Esophagus muscularis mucosa (tissue), 4 donors: ENCODE measurements around the gene NME7. TPM values are rescaled to one million over a fixed set of nuclear protein-coding genes. Genes with fewer than 3 reads are reported as not detected.

Source experiments
- DNase-seq: peaks from one replicate; pipeline ENCODE4 v3.0.0-alpha.2; 2017; ENCODE audit errors: extremely low spot score
- H3K27ac ChIP-seq, 4 donors: fragments of 200-600 bp; sonication (generic); replicated peaks in 1 of 4; 1 replicate in 3 of 4; 2 replicates in 1 of 4; pipeline ENCODE4 v1.5.1; 2016 to 2019; ENCODE audit warnings: mild to moderate bottlenecking in 1 of 4
- H3K27me3 ChIP-seq, 4 donors: fragments of 200-600 bp; sonication (generic); one replicate each; pipeline versions ENCODE4 v1.5.1 to v1.6.0; 2016 to 2019
- H3K36me3 ChIP-seq, 4 donors: fragments of 200-600 bp; sonication (generic); one replicate each; pipeline ENCODE4 v1.5.1; 2016 to 2019
- H3K4me1 ChIP-seq, 4 donors: fragments of 200-600 bp; sonication (generic); one replicate each; pipeline ENCODE4 v1.5.1; 2016 to 2019
- H3K4me3 ChIP-seq, 4 donors: fragments of 200-600 bp; sonication (generic); 1 replicate in 2 of 4; 2 replicates in 2 of 4; pipeline ENCODE4 v1.5.1; 2016 to 2019; ENCODE audit warnings: mild to moderate bottlenecking in 4 of 4, moderate library complexity in 1 of 4
- H3K9me3 ChIP-seq, 4 donors: fragments of 200-600 bp; sonication (generic); 1 replicate in 3 of 4; 2 replicates in 1 of 4; pipeline ENCODE4 v1.5.1; 2016 to 2019
- CTCF ChIP-seq, 3 experiments: fragments of 200-600 bp in 2 of 3; fragments of 450-650 bp in 1 of 3; sonication (generic) in 2 of 3; IDR thresholded peaks; one replicate each; pipeline ENCODE4 v1.5.1; 2017 to 2019; ENCODE audit warnings: antibody characterized with exemption in 3 of 3, mild to moderate bottlenecking in 2 of 3, moderate library complexity in 1 of 3
- EP300 ChIP-seq: sonication (generic); formaldehyde crosslinking; IDR thresholded peaks from one replicate; pipeline ENCODE4 v1.6.1; 2017; ENCODE audit warnings: antibody characterized with exemption
- POLR2A ChIP-seq: fragments of 450-650 bp; IDR thresholded peaks from one replicate; pipeline ENCODE4 v1.6.1; 2017; ENCODE audit warnings: antibody characterized with exemption, moderate library complexity, mild to moderate bottlenecking, low read depth
- POLR2AphosphoS5 ChIP-seq, 2 donors: sonication (generic); formaldehyde crosslinking; IDR thresholded peaks; one replicate each; pipeline ENCODE4 v1.6.1; 2017; ENCODE audit warnings: antibody characterized with exemption in 2 of 2
- WGBS: methylation state at CpG from one replicate; pipeline ENCODE4 v1.1.5; 2018; 5-methylcytosine and 5-hydroxymethylcytosine counted together
- intact Hi-C: fragments of 100-400 bp; cut with DNase I; formaldehyde crosslinking; loops from one replicate; pipeline ENCODE4 v1.15.1; 2023
- total RNA-seq, 4 donors: library from RNA; depleted of rRNA; stranded (reverse); fragments of >200 nt; gene quantifications; one replicate each; pipeline versions ENCODE4 v1.1.0 to v1.2.1, GENCODE V29; 2016

NME7 gene
- total RNA-seq, 4 donors from 2014 or later: 10.2 to 27.8 (median 14.5) TPM

- H3K4me3 ChIP-seq: no peak overlapping the region
- H3K9me3 ChIP-seq: no peaks in the 10 kb centered on the region
- intact Hi-C loops: no loop called here
- peaks cover 16 to 34% (median 27%) of the 10 kb centered on the region in 4 donors for H3K4me1 ChIP-seq
- no peaks in the 10 kb centered on the region for H3K27me3 ChIP-seq
- 96% methylated on average over 2 of the region's 2 CpGs for WGBS
- no peak for DNase-seq
- no peaks in the 10 kb centered on the region for H3K36me3 ChIP-seq
- H3K27ac ChIP-seq: no peak overlapping the region
- TF ChIP-seq EP300: no peak
- no peak for TF ChIP-seq CTCF (IDR thresholded peaks at IDR 0.05)
- no peak for TF ChIP-seq POLR2A
- no peak for TF ChIP-seq POLR2AphosphoS5 (IDR thresholded peaks at IDR 0.05)
These were observed 277.8 kb downstream of the NME7 start for GRCh38 chr1:169089776-169090175.

- H3K4me1 ChIP-seq: peaks cover 16 to 34% (median 27%) of the 10 kb centered on the region in 4 donors
- peak overlapping the region; percentile 11 to 59 (median 50) for H3K27ac ChIP-seq
- H3K27me3 ChIP-seq: no peaks in the 10 kb centered on the region
- peak; percentile 12 for DNase-seq
- intact Hi-C loops: no loop called here
- WGBS: 78% methylated on average over 4 of the region's 4 CpGs
- no peak overlapping the region for H3K4me3 ChIP-seq
- no peak for TF ChIP-seq EP300
- no peak for TF ChIP-seq POLR2AphosphoS5 (IDR thresholded peaks at IDR 0.05)
- no peak for TF ChIP-seq POLR2A
- no peak for TF ChIP-seq CTCF (IDR thresholded peaks at IDR 0.05)
- no peaks in the 10 kb centered on the region for H3K9me3 ChIP-seq
- no peaks in the 10 kb centered on the region for H3K36me3 ChIP-seq
These were observed 279.7 kb downstream of the NME7 start for GRCh38 chr1:169087876-169088275.

DNA sequence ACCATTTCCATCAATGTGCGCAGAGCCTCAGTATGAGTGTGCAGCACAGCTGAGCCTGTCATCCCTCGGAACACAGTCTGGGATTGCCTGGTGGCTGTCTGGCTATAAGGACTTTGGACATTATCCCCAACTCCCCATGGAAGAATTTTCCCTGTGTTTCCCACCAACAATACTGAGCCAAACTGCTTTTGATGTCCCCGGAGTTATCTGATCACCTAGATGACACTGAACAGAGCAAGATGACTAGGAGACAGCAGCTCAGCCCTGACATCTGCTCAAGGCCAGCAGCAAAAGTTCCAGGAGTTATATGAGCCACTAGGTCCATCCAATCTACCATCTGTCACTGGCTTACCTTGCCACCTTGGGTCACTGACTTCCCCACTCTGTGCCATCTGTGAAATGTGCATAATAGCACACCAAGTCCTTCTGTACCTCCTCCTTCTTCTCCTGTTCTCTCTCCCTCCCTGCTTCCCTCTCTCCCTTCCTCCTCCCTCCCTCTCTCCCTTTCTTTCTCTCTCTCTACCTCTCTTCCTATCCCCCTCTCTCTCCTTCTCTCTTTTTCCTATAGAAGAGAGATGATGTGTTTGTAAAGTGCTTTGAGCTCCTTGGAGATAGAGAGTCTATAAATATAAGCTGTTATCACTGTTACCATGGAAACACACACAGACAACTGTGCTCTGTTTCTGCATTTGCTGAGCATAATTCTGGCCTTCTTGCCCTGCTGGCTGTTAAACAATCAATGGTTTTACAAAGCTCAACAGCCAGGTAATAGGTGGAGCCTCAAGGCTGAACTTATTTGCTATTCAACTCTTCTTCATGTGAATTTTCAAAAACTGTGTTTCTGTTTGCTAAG lies 280.8 kb downstream of the NME7 start:
- H3K36me3 ChIP-seq: no peaks in the 10 kb centered on the region
- H3K27ac ChIP-seq: peak overlapping the region in 3 of 4 donors; percentile 11 to 59 (median 55)
- intact Hi-C loops: no loop called here
- no peak for TF ChIP-seq POLR2AphosphoS5 (IDR thresholded peaks at IDR 0.05)
- TF ChIP-seq EP300: no peak
- TF ChIP-seq CTCF (IDR thresholded peaks at IDR 0.05): no peak
- TF ChIP-seq POLR2A: no peak
- DNase-seq: peak; percentile 34
- no peaks in the 10 kb centered on the region for H3K9me3 ChIP-seq
- no peak overlapping the region for H3K4me3 ChIP-seq
- WGBS: 76% methylated on average over 3 of the region's 3 CpGs
- H3K27me3 ChIP-seq: no peaks in the 10 kb centered on the region
- H3K4me1 ChIP-seq: peaks cover 16 to 34% (median 27%) of the 10 kb centered on the region in 4 donors

- H3K4me1 ChIP-seq: peaks cover 16 to 38% (median 28%) of the 10 kb centered on the region in 4 donors
- no peaks in the 10 kb centered on the region for H3K36me3 ChIP-seq
- intact Hi-C loops: no loop called here
- H3K9me3 ChIP-seq: no peaks in the 10 kb centered on the region
- H3K4me3 ChIP-seq: no peak overlapping the region
- TF ChIP-seq EP300 (no peak), POLR2AphosphoS5 (IDR thresholded peaks at IDR 0.05) (no peak)
- WGBS: 58% methylated on average over 2 of the region's 2 CpGs
- peak; percentile 66 for DNase-seq
- H3K27ac ChIP-seq: no peak overlapping the region
- H3K27me3 ChIP-seq: no peaks in the 10 kb centered on the region
These were observed 281.7 kb downstream of the NME7 start for GRCh38 chr1:169085911-169086310.

Other genes with a start within 250 kb of the NME7 start
- gene BLZF1, start 398 bp upstream of the NME7 start, total RNA-seq: 10 to 100 TPM; 28.1 to 41.1 (median 36.2) TPM
- 1 to 10 TPM in 1 of 4 donors, under 1 TPM in 3; 0.80 to 2.3 (median 0.91) TPM for gene CCDC181, start 59.7 kb upstream of the NME7 start, total RNA-seq
- gene SLC19A2, start 118.1 kb upstream of the NME7 start, total RNA-seq: 10 to 100 TPM; 19.0 to 38.8 (median 20.6) TPM
- 1 to 10 TPM in 1 of 4 donors, under 1 TPM in 2, not detected in 1; 0.13 to 1.2 (median 0.34) TPM for gene F5, start 218.7 kb upstream of the NME7 start, total RNA-seq